ENCODE data around the gene RHOT1.
"Not testable (repeated sequence)": the region's sequence is repeated elsewhere in the genome, so short reads cannot be mapped to it uniquely, and the experiment has no call there.

GRCh38 chr17:32100323-32100722, 42.0 kb upstream of the RHOT1 start:
- TF ChIP-seq FOXM1 (IDR thresholded peaks at IDR 0.05; ENCODE audit: borderline replicate concordance); FOXK2 (IDR thresholded peaks at IDR 0.05); BHLHE40 (IDR thresholded peaks at IDR 0.05; ENCODE audit: borderline replicate concordance): not testable (repeated sequence)
